BE2C (cell line): ENCODE results near the gene INHA.

Experiments
- DNase-seq: peaks from one replicate; pipeline ENCODE4 v3.0.0-alpha.2; 2020
- H3K27me3 ChIP-seq: fragments of 250-450 bp; sonication (Bioruptor Pico); 2 replicates; pipeline ENCODE4 v1.5.1; 2020; ENCODE audit warnings: mild to moderate bottlenecking
- H3K36me3 ChIP-seq: fragments of 250-450 bp; sonication (Bioruptor Pico); 2 replicates; pipeline ENCODE4 v1.5.1; 2020; ENCODE audit warnings: mild to moderate bottlenecking
- H3K4me1 ChIP-seq: fragments of 250-450 bp; sonication (Bioruptor Pico); 2 replicates; pipeline ENCODE4 v1.5.1; 2020
- H3K4me3 ChIP-seq: 2 replicates; pipeline ENCODE4 v1.5.1; 2011; ENCODE audit warnings: low read depth, low read length
- H3K9me3 ChIP-seq: fragments of 250-450 bp; sonication (Bioruptor Pico); 2 replicates; pipeline ENCODE4 v1.5.1; 2020
- CTCF ChIP-seq: IDR thresholded peaks from 2 replicates; pipeline ENCODE4 v1.5.1; 2012; ENCODE audit warnings: mild to moderate bottlenecking, low read depth, low read length

INHA gene

GRCh38 chr2:219571311-219572236 lies 536 bp upstream of the INHA start, which contains the start of gene OBSL1:
OBSL1 (minus strand) TSS chr2:219571539; CDS start chr2:219571232, 307 bp downstream.
- no peak for TF ChIP-seq CTCF
- Histone ChIP-seq H3K27me3 (no peaks in the 10 kb centered on the region), H3K4me3 (peak within 1 kb of the TSS; percentile 68), H3K36me3 (peaks cover 18% of the 10 kb centered on the region), H3K4me1 (peaks cover 24% of the 10 kb centered on the region), H3K9me3 (no peaks in the 10 kb centered on the region)
- peak; percentile 97 for DNase-seq

GRCh38 chr2:219573166-219573565 lies 1.1 kb downstream of the INHA start:
- no peak overlapping the region for H3K4me3 ChIP-seq
- TF ChIP-seq CTCF = no peak
- H3K4me1 ChIP-seq = peaks cover 34% of the 10 kb centered on the region
- H3K9me3 ChIP-seq = no peaks in the 10 kb centered on the region
- H3K36me3 ChIP-seq = peaks cover 7% of the 10 kb centered on the region
- no peak for DNase-seq
- no peaks in the 10 kb centered on the region for H3K27me3 ChIP-seq

- Histone ChIP-seq H3K4me3 (no peak overlapping the region), H3K27me3 (no peaks in the 10 kb centered on the region), H3K4me1 (peaks cover 28% of the 10 kb centered on the region), H3K9me3 (no peaks in the 10 kb centered on the region), H3K36me3 (peaks cover under 1% of the 10 kb centered on the region; the same call in 1 of the 2 replicates)
- TF ChIP-seq CTCF = no peak
- DNase-seq = no peak
Measured at GRCh38 chr2:219574484-219575311, 2.6 kb downstream of the INHA start.

GRCh38 chr2:219575566-219576504 lies 3.7 kb downstream of the INHA start:
- Histone ChIP-seq H3K27me3 (no peaks in the 10 kb centered on the region), H3K4me3 (peak overlapping the region; percentile 47; the same call in 1 of the 2 replicates), H3K36me3 (no peaks in the 10 kb centered on the region), H3K9me3 (no peaks in the 10 kb centered on the region), H3K4me1 (peaks cover 28% of the 10 kb centered on the region)
- no peak for DNase-seq
- no peak for TF ChIP-seq CTCF

GRCh38 chr2:219576505-219577388 lies 4.6 kb downstream of the INHA start:
- H3K36me3 ChIP-seq = no peaks in the 10 kb centered on the region

More at GRCh38 chr2:219576505-219577388, 4.6 kb downstream of the INHA start:
- Histone ChIP-seq H3K4me1 (peaks cover 27% of the 10 kb centered on the region), H3K9me3 (no peaks in the 10 kb centered on the region), H3K4me3 (peak overlapping the region; percentile 47), H3K27me3 (no peaks in the 10 kb centered on the region)
- no peak for TF ChIP-seq CTCF
- DNase-seq = peak; percentile 69
